GM10266 (cell line): ENCODE measurements around the gene CRYM.
A peak's percentile ranks its signal among the peaks of the same experiment; 100 is the strongest.
"Not testable (repeated sequence)": the region's sequence is repeated elsewhere in the genome, so short reads cannot be mapped to it uniquely, and the experiment has no call there.

Experiments
- DNase-seq: peaks from one replicate; pipeline ENCODE4 v3.0.0; 2012; ENCODE audit errors: extremely low spot score
- CTCF ChIP-seq: IDR thresholded peaks from 2 replicates; pipeline ENCODE4 v1.5.1; 2012; ENCODE audit warnings: mild to moderate bottlenecking, low read depth; ENCODE audit not compliant: control insufficient read depth, insufficient read depth; ENCODE audit errors: missing control alignments

CRYM gene

DNA sequence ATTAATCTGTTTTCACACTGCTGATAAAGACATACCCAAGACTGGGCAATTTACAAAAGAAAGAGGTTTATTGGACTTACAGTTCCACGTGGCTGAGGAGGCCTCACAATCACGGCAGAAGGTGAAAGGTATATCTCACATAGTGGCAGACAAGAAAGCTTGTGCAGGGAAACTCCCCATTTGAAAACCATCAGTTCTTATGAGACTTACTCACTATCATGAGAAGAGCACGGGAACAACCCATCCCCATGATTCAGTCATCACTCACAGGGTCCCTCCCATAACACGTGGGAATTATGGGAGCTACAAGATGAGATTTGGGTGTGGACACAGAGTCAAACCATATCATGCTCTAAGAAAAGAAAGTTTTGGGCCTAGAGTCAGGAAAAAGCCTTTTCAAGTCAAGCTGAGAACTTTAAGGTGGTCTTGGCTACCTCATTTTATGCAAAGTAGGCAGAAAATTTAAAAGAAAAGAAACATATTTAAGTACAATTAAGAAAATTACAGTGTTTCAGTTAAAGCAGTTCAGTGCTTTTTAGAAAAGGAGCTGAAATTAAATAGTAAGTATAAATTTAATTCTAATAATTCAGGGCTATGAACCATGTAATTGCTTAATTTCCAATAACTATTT lies 24.9 kb upstream of the CRYM start:
- TF ChIP-seq CTCF, result no peak

GRCh38 chr16:21302454-21302853 lies 24.4 kb upstream of the CRYM start:
- no peak for DNase-seq

More for the DNA sequence above, 24.9 kb upstream of the CRYM start:
- DNase-seq, result no peak

DNA sequence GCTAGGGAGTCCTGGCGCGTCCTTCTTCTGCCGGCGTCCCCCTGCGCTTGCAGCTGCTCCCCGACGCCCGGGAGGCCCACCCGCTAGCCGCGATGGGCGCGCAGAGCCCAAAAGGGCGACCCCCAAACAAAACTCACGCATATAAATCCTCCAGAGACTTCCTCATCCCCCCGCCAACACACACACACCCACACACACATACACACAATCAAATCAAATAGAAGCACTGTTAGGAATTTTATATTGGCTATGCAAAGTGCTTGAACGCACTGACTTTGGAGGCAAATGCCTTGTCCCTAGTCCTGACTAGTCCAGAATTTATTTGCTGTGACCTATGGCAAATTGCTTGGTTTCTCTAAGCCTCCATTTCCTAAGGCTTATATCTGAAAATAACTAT lies 23.8 kb upstream of the CRYM start:
- DNase-seq, result no peak
- TF ChIP-seq CTCF, result no peak

More at GRCh38 chr16:21302454-21302853, 24.4 kb upstream of the CRYM start:
- TF ChIP-seq CTCF, result no peak

- DNase-seq, result peak; percentile 86
- TF ChIP-seq CTCF, result peak; percentile 43
These were observed 23.2 kb upstream of the CRYM start for GRCh38 chr16:21301168-21301894.

- TF ChIP-seq CTCF, result peak; percentile 87
- DNase-seq, result peak; percentile 89
These were observed 22.4 kb upstream of the CRYM start for GRCh38 chr16:21300309-21301167.

- not testable (repeated sequence) for DNase-seq
These were observed 11.7 kb upstream of the CRYM start for GRCh38 chr16:21289789-21290188.

DNA sequence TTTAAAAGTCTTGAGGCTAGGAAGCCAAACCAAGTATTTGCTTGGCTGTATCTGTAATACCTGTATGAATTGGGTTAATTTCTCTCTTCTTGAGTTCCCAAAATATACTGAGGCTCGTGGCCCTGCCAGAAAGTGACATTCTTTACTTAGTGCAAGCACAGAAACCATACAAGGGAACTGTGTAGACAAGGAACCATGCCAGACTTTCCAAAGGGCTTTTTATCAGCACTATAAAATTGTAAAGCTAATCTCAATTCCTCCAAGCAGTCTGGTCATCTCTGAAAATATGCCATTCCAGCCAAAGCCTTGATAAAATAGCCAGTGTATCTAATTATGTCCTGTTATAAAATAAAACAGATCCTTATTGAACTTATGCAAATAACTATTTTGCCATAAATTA lies 7.2 kb upstream of the CRYM start:
- DNase-seq, result no peak
- no peak for TF ChIP-seq CTCF
